HPDE6-E6E7 (cell line): Measurements from ENCODE around the gene GCG.
A peak's percentile ranks its signal among the peaks of the same experiment; 100 is the strongest.

ENCODE experiments used
- DNase-seq: peaks from one replicate; pipeline ENCODE4 v3.0.0; 2011; ENCODE audit warnings: missing footprints; ENCODE audit errors: extremely low spot score

Gene GCG

DNA sequence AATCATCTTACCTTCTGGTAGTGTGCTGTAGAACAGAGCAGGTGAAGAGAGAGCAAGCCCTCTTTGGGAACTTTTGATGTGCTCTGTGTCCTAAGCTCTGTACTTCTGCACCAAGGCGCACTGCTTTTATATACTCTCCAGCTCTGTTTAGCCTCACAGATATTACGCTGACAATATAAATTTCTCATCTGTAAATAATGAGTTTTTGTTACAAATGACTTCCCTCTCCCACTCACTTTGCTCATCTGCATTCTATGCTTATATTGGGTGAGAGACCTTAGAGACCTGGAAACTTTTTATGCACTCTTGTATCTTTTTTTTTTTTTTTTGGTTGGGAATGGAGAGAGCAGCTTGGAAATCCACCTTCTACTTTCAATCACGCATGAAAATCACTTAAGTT is at the start of gene GCG:
Gene GCG (minus strand): TSS at position 101 of the 400 bp plus-strand sequence. CDS start 3,069 bp downstream, outside the sequence.
- no peak for DNase-seq

DNA sequence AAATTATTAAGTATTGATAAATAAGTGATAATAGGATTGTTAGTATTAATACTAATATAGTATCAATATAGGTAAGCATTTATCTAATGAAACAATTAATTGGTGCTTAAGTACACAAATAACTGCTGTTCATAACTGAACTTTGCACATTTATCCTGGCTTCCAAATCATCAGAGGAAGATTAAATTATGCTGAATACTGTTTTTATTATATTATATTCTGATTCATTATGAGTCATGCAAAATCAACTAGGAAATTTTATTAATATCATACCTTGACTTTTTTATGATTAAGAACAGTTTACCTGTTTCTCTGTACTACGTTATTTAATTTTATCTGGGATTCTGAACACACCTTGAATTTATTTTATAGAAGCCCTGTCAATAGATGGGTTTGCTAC is 48.6 kb upstream of the GCG start:
- DNase-seq = no peak

DNA sequence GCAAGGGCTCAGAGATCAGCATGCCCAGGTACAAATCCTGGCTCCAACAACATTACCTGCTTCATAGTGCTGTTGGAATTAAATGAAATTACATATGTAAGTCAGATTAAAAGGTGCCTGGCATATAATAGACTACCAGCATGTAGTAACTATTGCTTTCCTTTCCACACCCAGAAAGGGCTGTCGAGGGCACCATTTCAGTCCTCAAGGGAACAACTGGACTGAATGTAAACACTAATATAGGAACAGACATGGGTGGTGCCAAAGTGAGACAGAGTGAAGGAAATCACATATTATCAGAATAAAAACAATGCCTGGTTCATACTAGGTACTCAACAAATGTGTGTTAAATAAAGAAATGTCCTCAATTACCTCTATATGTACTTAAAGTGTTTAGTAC is 47.9 kb upstream of the GCG start:
- no peak for DNase-seq

DNA sequence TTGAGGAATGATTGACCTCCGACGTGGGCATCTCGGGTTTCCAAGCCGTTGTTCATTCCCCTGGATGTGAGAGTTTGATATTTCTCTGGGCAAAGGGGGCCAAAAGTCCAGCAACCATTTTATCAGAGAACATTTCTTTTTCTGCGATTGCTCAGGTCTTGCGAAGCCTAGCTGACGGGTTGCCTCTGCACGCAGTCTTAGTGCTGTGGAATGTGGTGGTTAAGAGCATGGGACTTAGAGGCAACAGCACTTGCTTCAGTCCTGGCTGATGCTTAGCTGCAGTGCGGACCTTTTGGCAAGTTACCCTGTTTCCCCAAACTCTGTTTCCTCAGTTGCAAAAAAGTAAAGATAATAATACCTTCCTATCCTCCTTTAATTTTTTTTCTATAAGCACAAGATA is 46.2 kb upstream of the GCG start:
- no peak for DNase-seq

DNA sequence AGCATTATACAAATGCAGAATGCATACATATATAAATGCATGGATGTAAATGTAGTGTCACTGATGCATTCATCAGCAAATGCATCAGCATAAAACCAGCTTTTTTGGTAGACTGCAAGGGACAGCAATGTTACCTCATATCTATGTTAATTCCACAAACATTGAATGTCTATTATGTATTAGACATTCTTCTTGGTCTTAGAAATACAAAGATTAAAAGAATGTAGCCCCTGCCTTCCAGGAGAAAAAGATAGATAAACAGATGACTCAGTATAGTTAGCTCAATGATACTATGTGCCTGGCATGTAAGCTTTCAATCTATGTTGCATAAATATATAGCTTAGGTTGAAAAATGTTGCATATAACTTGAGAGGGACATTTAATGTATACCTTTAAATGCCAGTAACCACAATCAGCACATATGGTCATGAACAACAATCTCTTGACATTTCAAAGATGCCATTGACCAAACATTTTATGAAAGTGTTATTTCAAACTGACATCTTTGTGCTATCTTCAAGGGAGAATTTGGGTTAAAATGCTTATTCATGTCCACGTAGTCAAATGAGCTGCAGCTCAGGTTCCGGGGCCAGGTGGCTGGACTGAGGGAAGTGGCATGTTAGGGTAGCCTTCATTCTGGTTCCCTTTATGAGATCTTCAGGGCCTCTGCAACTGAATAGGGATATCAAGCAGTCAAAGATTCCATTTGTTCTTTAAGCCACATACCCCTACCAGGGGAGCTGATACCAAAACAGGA is 45.2 kb upstream of the GCG start:
- DNase-seq = no peak

DNA sequence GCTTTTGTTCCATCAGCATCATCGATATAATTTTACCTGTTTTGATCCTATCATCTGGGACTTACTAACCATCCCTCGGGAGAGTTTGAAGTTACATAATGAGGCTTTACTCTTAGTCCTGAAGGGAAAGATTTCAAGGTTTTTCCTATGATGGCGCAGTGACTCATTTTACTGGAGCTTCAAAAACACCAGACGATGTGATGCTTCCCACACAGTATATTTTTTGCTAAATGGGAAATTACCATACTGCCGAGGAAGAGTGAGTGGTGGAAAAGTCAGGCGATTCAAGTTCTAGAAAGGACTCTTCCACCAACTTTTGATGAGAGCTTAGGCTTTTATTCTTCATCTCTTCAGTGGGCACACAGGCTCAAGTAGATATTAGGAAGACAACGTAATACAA is 44.6 kb upstream of the GCG start:
- no peak for DNase-seq

DNA sequence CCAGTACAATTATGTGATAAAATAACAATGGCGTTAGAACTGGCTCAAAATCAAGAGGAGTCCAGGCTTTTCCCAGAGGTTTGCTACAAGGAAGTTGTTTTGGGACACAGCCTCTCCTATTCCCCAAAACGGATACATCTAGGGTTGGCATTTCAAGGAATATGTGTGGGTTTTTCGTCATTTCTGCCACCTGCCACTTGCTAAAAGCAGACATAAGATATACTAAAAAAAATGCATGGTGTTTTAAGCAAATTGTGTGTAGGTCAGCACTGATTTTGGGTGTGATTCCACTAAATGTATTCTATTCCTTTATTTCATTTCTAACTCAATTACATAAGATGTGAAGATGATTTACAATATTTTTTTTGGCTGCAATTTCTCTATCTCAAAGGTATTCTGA is 36.4 kb upstream of the GCG start:
- DNase-seq = no peak

DNA sequence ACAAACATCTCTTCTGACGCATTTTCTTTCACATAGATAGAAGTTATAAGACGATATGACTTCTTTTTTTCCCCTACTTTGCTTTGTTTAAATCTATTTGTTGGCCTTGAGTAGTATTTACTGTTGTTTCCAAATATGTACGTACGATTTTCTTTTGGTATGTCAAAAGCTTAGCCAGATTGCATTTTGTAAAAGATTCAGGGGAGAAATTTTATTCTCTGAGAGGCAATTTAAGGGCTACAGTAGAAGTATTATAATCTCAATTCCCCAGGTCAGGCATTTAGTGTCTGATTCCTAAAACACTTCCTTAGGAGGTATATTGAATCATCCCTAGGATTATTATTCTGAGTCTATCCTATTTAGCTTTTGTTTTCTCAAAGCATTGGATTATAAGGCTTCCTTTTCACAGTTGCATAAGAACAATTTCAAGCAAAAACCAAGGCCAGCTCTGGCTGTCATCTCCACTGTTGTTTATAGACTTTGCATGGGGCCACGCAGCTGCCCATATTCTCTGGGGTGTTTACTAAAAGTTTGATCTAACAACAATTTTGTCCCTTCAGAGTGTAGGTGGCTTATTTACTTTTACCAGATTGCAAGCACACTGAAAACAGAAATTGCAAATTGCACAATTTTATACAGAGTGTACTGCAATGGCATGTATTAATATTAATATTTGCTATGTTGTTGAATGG is 33.6 kb upstream of the GCG start:
- DNase-seq = no peak

DNA sequence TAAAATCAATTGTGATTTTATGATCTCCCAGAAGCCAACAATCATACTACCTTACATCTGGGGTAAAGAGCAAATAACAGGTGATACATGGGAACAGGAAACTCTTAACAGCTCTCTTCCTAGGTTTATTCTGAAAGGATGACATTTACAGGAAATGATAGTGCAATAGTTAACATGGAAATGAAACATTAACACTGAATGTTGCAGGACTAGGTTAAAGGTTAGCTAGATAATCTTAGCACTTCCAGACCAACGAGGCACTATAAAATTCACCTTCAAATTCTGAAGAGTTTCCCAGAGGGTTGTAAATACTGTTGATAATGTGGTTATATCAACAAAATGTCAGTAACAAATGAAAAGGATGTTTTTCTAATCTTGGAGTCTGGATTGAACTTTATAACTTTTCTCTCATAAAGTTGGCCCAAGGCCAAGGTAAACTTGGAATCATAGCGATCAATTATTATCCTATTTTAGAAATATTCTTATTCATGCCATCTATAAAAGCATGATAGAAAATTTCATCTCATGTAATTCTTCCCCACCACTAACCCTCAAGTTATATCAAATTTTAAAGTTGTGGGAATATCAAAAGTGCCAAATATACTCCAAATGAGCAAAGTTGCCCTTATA is 32.9 kb upstream of the GCG start:
- no peak for DNase-seq

DNA sequence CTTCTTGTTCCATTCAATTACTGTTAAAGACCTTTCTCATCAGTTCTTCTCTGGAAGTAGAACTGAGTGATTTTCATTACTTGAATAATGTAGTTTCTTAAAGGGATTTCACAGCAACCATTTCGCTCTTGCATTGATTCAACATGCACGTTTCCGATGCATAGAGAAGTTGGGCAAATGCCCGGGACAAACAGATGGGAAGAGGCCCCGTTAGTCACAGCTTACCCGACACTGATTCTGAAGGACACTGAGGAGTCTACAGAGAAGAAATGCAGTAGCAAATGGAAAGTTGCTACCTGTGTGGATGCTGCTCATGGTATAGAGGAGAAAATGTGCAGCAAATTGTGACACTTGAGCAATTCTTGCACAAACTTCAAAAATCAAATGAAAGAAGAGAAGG is 32.3 kb upstream of the GCG start:
- DNase-seq = no peak

DNA sequence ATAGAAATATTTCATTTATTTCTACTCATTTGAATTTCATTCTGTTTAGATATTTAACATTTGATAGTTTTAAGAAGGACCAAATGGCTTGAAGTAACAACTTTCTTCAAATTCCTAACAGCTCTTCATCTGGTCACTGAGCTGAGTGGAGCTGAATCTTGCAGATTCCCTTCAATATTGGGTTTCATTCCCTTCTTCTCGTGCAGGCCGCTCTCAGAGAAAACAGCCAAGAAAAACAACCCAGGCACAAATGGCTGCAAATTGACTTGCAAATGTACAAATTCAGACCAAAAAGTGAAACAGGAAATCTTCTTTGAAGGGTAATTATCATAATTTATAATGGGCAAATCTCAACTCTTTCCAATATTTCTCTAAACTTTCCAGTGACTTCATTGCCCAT is 30.3 kb upstream of the GCG start:
- no peak for DNase-seq

DNA sequence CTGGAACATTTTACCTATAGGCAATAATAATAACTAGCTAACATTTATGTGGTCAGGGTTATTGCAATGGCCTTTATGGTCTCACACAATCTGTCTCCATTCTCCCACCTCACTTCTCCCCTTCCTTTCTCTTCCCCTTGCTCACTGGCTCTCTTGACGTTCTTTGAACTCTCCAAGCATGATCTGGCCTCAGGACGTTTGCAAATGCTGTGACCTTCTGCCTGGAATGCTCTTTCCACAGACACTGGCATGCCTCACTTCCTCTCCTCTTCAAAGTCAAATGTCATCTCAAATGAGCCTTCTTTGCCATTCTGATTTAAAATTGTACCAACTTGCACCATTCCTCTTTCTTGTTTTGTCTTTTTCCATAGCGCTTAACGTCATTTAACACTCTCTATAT is 25.3 kb upstream of the GCG start:
- DNase-seq = no peak

DNA sequence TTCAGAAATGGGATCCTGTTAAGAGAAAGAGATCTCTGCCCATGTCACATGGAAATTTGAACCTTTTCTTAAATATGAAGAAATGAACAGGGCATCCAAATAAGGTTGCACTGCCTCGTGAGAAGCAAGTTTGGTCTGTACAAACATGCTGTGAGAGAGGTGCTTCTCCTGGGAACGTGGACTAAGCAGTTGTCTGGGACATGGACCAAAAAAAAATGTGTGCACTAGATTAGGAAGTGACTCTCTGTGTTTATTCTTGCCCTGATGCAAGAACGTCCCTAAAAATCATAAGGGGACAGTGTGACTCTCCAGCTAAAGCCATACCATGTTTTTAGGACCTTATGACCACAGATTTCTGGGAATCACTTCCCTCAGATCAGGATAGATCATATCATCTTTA is 23.7 kb upstream of the GCG start:
- DNase-seq = no peak

DNA sequence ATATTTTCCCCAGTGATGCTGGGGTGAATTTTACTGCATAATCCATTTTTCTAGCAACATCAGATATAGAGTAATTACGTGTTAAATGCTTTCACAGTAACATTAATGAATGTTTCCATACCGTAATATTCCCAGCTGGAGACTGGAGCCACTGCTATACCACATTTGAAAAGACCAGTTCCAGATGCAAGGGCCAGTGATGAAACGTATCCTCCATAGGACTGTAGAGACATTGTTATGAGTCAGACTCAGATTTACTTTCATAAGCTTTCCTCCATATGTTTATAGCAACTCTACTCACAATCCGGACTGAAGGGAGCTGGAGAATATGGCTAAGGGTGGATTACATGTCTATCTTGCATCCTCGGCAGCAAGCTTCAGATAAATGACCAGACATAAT is 22.7 kb upstream of the GCG start:
- DNase-seq = no peak

DNA sequence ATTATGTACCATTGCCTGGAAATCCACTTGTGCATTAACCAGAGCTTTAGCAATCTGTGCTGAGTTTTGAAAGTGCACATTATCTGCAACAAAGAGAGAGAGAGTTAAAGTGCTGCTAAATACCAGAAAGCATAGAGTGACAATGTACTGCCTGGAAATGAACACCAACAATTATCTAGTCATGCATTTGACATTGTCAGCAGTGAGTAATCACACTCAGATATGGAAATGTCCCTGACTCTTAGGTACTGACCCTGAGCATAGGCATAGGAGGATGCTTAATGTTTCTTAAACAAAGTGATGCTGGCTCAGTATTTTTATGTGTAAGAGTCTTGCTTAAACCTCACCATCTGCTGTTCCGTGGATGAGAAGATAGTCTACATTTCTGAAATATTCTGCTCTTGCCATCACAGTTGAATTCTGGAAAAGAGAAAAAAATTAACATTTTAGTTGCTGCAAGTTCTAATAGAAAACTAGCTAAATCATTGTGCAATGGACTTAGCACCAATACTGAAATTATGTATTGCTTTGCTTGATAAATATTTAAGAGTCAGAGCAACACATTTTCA is 20.8 kb upstream of the GCG start:
- DNase-seq = no peak

DNA sequence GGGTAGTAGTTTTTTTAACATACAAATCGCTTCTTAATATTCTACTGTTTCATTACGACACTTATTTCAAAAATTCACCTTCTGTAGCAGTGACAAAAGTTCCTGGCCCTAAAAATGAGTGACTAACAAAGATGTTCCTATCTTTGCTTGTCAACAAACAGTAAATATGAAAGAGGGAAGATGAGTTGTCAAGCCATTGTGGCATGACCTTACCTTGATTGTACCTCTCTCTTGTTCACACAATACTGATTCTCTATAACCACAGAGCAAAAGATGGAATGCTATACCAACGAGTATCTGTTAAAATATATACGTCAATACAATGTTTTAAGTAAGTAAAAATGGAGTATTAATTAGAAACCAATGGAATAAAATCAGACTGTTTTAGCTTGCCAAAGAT is 14.7 kb upstream of the GCG start:
- DNase-seq = no peak

DNA sequence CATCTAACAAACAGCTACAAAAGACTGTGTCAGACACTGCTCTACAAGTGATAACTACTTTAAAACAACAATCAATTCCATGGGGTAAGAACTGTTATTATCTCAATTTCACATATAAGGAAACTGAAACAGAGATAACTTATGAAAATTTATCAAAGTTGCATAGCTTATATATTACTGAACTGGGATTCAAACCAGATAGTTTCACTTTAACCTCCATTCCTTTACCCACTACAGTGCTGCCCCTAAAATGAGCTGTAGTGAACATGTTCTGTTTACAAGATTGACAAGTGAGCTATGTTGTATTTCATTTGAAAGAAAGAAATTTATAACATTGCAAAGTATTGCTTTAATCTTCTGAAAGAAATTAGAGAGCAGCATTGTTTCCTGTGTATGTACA is 14.1 kb upstream of the GCG start:
- DNase-seq = no peak

DNA sequence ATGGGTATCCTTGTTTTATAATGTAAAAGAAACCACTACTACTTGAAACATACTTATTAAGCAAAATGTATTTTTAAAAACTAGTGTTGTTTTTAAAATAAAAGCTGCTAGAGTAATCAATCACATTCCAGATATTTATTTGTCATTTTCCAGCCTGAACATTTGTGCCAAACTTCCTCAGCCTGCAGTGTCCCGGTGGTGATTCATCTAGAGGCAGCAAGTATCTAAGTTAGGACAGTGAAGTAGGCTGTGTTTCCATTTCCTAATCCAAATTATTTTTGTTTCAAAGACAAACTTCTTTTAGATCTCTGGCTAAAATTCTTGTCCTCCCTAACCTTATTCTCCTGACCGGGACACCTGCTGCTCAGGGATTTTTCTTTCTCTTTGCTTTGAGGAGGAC is 12.8 kb upstream of the GCG start:
- DNase-seq = no peak

DNA sequence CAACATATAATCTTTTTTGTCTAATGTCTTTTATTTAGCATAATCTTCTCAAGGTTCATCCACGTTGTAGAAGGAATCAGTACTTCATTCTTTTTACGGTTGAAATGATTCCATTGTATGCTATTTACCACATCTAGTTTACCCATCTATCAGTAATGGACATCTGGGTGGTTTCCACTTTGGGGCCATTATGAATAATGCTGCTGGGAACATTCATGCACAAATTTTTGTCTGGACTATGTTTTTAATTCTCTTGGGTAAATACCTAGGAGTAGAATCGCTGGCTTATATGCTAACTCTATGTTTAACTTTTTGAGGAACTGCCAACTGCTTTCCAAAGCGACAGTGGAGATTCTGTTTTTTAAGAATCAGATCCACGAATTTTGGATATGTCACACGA is 7.4 kb upstream of the GCG start:
- no peak for DNase-seq

DNA sequence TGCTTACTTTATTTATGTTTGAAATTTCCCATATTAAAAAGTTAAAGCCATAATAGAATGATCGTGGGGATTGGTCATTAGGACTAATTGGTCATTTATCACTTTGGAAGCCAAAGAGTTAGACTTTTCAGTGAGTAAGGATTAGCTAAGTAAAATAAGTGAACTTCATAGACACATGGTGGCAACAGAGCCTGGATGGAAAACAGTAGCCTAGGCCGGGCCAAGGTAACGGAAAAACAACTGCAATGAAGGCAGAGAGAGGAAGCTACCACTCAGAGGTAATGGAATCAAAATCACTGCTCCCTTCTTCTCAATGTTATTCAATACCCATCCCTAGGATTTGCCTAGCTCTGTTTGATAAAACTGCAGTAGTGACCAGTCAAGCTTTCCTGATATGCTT is 4.1 kb upstream of the GCG start:
- no peak for DNase-seq

DNA sequence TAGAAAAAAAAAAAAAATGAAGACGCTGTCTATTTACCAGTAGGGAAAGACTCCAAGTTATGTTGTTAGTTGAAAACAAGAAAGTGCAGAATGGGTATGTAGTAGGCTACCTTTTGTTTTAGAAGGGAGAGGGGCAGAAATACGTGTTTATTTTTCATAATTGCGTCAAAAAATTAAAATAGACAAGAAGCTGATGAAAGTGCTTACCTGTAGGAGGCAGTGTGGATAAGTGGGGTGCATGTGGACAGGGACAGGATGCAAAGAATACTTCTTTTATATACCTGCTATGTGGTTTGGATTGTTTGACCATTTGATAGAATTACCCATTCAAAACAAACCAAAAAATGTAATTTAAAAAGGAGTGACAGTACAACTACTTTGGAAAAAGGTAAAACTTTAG is 3.0 kb upstream of the GCG start:
- no peak for DNase-seq

DNA sequence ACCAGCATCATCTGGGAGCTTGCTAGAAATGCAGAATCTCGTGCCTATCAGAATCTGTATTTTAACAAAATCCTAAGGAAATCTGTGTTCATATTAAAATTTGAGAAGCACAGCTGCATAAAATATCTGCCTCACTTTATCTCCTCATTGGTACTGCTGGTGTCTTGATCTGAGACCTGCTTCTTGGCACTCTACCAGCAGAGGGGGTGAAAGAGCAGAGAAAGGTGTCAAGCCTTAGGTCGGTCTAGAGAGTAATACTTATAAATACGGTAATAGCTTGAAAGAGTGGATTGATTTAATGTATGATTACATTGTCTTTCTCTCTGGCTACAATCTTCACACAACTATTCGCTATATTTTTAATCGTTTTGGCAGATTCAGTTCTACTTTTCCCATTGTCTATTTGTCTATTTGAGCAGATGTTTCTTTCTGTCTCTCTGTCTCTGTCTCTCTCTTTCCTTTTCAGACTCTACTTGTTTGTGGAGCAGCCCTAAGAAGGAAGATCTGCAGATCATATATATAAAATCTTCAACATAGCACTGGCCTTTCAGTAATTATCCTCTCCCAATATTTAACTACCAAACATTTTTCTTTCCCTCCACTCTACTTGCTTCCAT is 1.7 kb upstream of the GCG start:
- peak; percentile 49 for DNase-seq
